HG03354 (cell line): ENCODE data around the gene PAGE2.
"Not testable (repeated sequence)": the region's sequence is repeated elsewhere in the genome, so short reads cannot be mapped to it uniquely, and the experiment has no call there.

Experiments
- ATAC-seq: cut with Tn5 transposase; IDR thresholded peaks from one replicate; pipeline ENCODE4 v1.9.1; 2021; ENCODE audit warnings: mild to moderate bottlenecking; ENCODE audit not compliant: unreplicated experiment, poor library complexity, severe bottlenecking

The PAGE2 gene

GRCh38 chrX:55120761-55121358 lies 32.0 kb downstream of the PAGE2 start:
- ATAC-seq: no peak

GRCh38 chrX:55123900-55124299 lies 35.1 kb downstream of the PAGE2 start:
- ATAC-seq: no peak

GRCh38 chrX:55127692-55128091 lies 38.9 kb downstream of the PAGE2 start:
- no peak for ATAC-seq

GRCh38 chrX:55129361-55129760 lies 40.5 kb downstream of the PAGE2 start:
- no peak for ATAC-seq

- no peak for ATAC-seq
Observed at GRCh38 chrX:55130481-55130880, 41.7 kb downstream of the PAGE2 start.

GRCh38 chrX:55132416-55132815 lies 43.6 kb downstream of the PAGE2 start:
- ATAC-seq: no peak

GRCh38 chrX:55135171-55135570 lies 46.4 kb downstream of the PAGE2 start:
- no peak for ATAC-seq

- ATAC-seq: not testable (repeated sequence)
Observed at GRCh38 chrX:55140800-55141199, 52.0 kb downstream of the PAGE2 start.
